NCI-H526 treated with DMSO at 0.1 percent for 48 hours (cell line): ENCODE data around the gene LRIT3.
"Not testable (repeated sequence)": the region's sequence is repeated elsewhere in the genome, so short reads cannot be mapped to it uniquely, and the experiment has no call there.

Experiments
- DNase-seq: peaks from one replicate; lab custom pipeline; 2025; lab: John Stamatoyannopoulos, UW

LRIT3 gene

DNA sequence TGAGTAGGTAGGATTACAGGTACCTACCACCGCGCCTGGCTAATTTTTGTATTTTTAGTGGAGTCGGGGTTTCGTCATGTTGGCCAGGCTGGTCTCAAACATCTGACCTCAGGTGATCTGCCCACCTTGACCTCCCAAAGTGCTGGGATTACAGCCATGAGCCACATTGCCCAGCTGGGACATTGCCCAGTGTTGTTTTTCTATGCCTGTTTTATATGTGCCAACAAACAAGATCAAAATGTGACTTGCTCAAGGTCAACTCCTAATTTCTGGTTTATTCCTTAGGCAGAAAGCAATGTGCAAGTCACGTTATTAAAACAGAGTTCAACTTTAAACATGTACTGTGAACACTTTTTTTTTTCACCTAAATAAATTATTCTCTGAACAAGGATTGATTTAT lies 2.7 kb downstream of the LRIT3 start:
- no peak for DNase-seq

DNA sequence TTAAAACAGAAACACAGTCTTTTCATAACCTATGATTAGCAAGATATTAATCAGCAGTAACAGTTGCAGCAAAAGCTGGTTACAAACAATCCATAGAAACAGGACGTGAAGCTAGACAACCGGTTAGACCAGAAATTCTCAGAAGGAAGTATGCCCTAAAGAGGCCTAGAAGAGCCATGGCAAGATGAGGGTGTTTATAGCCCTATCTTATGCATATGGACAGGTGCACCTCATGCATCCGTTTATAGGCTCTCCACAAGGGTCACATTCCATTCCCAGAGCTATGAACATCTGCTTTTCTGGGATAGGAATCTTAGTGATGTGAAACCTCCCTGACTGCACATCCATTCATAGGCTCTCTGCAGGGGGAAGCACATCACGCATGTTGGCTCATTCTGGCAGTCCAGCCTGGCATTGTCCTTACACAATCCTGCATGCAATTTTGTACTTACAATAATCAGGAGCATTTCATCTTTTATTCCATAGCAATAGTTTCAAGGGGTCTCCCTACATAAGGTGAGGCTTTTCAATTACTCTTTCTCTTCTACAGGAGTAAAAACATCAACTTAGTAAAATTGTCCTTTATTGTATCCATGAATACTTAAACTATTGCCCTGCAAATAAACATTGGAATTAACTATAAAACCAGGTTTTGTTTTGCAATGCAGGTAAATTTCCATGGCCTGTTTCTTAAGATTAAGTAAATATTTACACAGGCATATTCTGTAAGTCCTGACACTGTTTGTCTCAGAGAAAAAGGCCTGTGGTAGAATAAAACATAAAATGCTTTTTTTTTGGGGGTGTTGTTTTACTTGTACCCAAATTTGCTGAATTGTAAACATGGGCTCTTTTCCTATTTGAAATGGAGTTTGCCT lies 11.8 kb downstream of the LRIT3 start:
- DNase-seq = not testable (repeated sequence)

DNA sequence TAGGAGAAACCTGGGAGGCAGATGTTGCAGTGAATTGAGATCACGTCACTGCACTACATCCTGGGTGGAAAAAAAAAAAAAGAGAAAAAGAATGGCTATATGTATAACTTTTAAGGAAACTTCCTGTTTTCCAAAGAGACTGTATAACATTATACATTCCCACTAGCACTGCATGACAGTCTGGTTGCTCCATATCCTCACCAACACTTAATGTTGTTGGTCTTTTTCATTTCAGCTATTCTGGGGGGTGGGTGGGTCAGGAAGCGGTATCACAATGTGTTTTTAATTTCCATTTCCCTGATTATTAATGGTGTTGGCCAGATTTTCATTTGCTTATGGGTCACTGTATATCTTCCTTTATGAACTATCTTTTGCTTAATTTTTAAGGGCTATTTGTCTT lies 13.4 kb downstream of the LRIT3 start:
- no peak for DNase-seq

DNA sequence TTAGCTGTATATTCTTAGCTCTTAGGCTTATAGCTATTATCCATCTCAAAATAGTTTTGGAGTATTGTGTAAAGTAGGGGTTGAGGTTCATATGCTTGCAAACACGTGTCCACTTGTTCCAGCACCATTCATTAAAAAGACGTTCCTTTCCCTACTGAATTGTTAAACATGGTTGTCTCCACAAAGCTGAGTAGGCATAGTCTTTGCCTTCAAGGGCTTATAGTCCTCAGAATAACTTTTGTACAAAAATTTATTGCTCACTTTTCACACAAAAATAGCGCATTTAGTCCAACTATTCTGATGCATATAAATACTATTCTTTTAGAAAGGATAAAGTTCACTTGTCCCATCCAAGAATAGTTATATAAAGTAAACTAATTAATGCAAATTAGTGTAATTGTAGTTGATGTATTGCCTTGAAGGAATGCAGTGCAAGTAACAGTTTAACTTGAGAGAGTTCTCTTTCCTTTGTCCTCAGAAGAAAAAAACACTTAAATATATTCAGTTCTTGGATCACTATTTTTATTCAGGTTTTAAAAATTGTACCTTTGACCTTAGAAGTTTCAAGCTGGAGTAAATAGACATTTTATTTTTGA lies 14.1 kb downstream of the LRIT3 start:
- no peak for DNase-seq

DNA sequence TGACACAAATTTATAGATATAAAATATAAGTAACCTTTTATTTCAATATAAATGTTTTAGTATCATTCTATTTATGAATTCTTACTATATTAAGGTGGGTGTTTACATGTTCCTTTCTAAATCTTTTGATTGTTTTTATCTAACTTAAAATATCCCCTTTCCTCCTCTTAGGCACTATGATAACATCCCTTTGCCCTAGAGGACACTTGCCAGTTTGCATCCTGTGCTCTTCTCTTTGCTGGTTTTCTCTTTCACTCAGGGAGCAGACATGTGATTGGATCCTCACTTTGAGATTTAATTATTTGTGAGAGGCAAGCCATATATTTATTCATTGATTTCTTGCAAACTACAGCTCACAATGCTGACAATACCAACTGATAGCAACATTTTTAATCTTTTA lies 16.2 kb downstream of the LRIT3 start:
- DNase-seq = no peak

DNA sequence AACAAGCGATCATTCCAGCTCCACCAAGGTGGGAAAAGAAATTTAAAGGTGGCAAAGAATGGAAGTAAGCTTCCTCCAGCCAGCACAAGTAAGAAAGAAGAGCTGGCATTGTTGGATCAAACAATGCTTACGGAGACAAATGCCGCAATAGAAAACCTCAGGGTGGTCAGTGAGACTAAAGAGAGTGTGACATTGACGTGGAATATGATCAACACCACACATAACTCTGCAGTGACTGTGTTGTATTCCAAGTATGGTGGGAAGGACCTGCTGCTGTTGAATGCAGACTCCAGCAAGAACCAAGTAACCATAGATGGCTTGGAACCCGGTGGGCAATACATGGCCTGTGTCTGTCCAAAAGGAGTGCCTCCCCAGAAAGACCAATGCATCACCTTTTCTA lies 22.2 kb downstream of the LRIT3 start:
- no peak for DNase-seq

GRCh38 chr4:109872065-109872464 lies 24.2 kb downstream of the LRIT3 start:
- DNase-seq = no peak

DNA sequence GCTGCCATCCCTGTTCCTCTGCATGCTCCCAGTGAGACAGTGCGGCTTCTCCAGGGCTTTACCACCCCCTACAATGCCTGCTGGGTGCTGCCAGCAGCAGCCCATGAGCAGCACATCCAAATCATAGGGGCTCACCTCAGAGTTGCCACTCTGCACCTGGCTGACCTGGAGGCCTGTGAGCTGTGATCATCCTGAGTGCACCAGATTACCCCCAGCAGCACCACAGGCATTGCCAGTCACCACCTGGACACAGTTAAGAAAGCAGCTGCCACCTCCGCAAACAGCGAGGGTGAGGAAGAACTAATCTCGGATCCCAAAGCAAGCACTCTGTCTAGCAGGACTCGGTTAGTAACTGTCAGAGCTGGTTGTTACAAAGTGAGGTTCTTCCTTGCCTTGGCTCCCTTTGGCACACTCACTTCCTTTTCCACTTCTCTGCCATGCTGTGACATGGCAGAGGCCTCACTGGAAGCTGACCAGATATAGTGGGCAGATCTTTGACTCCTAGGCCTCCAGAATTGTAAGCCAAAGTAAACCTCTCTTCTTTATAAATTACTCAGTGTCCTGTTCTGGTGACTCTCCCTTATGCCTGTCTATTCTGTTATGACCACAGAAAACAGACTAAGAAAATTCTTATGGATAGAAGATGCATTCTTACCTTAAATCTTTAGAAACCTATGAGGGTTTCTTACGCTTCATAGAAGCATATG lies 25.2 kb downstream of the LRIT3 start:
- no peak for DNase-seq

- DNase-seq = no peak
These were observed 26.0 kb downstream of the LRIT3 start for GRCh38 chr4:109873791-109874514.

GRCh38 chr4:109875106-109875505 lies 27.2 kb downstream of the LRIT3 start:
- no peak for DNase-seq

- DNase-seq = not testable (repeated sequence)
These were observed 27.6 kb downstream of the LRIT3 start for GRCh38 chr4:109875553-109875952.

DNA sequence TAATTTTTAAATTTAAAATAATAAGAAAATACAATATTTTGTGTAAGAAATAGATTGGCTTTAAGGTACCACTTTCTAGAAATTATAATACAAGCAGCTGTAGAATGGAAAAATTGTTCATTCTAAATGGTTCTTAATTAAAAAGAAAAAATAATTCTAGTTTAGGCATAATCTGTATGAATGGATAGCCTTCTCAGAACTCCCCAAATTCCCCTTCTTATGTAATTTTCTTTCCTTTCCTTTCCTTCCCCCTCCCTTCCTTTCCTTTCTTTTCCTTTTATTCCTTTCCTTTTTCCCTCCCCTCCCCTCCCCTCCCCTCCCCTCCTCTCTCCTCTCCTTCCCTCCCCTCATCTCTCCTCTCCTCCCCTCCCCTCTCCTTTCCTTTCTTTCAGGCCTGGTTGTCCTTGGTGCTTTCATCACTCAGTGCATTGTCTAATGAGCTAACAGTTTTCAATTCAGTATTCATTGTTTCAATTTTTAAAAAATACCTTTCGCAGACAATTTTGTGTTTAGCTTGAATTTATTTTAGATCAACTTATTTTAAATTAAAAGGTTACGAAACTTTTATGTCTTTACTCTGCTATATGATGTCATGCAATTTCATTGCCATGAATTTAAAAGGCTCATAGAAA lies 28.8 kb downstream of the LRIT3 start:
- no peak for DNase-seq

DNA sequence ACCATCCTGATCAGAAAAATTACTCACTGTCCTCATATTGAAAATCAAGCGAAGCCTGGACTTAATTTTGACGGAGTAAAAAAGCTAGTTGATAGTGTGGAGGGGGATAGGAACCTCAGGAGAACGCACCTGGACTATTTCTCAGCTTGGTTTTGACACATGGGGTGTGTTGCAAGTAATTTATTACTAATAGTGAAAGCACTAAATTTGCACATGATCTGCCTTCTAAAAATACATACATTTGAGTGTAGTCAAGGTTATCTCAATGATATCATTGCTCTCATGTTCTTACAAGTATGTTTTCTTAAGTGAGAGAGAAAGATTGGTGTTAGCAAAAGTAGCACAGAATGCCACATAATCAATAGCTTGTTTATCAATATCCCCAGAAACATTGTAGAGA lies 29.5 kb downstream of the LRIT3 start:
- DNase-seq = no peak

DNA sequence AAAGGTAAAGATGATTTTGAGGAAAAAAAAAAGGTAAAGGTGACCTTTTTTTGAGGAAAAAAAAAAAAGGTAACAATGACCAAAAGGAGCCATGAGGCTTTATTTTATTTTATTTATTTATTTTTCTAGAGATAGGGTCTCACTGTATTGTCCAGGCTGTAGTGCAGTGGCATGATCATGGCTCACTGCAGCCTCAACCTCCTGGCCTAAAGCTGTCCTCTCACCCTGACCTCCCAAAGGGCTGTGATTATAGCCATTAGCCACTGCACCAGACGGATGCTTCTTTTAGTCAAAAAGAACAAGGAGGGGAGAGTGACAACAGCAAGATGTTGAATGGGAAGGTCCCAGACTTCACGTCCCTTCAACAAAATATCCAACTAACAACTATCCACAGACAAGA lies 30.4 kb downstream of the LRIT3 start:
- no peak for DNase-seq

DNA sequence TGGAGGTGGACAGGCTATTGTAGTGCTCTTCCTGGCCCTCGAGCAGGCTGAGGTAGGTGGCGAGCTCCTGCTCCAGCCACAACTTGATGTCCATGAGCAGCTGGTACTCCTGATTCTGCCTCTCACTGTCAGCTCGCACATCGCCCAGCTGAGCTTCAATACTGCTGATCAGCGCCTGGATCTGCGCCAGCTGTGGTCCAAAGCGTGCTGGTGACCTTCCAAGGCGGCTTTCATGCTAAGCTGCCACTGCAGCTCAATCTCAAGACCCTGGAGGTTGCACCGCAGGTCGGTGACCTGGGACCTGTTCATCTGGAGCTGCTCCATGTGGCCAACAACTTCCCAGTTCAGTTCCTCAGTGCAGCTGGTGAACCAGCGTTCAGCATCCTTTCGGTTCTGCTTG lies 31.2 kb downstream of the LRIT3 start:
- DNase-seq = no peak

DNA sequence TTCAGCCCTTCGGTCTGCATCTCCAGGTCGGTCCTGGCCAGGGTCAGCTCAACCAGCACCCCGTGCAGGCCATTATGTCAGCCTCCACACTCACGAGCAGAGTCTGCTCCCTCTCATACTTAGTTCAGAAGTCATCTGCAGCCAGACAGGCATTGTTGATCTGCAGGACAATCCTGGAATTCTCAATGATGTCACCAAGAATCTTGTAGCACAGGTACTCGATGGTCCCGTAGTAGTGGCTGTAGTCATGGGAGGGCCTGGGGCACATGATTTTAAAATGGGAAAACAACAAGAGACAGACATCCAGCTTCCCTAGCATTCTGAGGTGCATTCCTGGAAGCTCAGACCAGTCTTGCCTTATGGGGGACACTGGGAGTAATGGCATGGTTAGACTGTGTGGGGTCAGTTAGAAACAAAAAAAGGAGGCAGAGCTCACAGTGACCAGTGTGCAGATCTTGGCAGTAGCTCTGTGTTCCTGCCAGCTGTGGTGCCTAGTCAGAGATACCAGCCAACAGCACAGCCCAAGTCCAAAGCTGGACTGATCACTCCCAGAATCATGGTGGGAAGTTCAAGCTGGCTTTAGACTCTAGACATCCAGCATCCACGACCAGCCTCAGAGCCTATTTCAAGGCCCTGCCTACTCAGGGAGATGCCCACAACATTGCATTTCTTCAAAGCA lies 31.9 kb downstream of the LRIT3 start:
- no peak for DNase-seq

DNA sequence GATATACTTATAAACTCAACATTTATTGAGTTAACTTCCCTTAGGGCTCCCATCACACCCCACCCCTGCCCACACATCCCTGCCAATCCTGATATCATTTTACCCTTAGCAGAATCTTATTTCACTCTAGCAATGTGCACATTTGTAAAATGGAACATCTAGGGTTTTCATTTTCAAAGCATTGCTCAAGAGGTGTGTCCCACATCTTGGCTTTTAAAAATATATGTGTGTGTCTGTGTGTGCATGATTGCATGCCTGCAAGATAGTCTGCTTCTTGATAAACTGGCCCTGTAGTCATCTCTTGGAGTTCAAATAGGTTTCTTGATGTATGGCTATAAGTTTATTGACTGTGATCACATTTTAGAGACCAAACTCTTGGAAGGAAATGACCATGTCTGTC lies 38.4 kb downstream of the LRIT3 start:
- no peak for DNase-seq

- DNase-seq = no peak
These were observed 39.2 kb downstream of the LRIT3 start for GRCh38 chr4:109887071-109887470.

DNA sequence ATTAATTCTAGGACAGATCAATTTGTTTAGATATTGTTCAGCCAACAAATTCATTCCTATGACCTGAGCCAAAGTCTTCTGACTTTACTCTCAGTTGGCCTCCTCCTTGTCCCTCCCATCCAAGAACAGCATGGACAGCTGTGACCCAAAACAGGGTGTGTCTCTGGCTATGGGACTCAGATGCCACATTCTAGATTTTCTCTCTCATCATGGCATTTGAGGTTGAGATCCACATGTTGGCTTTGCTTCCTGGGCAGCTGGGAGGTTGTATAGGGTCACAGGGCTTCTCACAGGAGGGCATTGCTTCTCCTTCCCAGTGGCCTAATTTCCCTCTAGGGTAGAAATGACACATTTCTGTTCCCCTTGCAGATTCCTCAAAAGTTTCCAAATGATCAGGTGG lies 42.2 kb downstream of the LRIT3 start:
- DNase-seq = no peak

DNA sequence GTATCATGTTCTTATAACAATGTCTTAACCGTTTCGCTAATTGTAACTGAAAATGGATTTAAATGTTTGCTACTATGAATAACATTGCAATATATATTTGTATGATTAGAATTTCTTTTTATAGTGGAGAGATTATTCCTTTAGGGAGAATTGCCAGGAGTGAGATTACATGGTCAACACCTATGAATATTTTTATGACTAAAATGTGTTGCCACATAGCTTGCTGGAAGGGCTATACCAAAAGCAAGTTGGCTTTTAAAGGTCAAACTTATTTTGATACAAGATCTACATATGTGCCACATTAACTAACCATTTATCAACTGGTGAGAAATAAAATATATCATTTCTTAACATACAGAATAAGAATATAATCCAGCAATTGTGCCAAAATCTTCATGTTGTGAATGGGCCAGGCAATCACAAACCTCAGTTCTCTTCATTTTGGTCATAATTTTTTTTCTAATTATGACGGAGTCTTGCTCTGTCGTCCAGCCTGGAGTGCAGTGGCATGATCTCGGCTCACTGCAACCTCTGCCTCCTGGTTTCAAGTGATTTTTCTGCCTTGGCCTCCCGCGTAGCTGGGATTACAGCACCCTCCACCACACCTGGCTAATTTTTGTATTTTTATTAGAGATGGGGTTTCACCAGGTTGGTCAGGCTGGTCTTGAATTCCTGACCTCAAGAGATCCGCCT lies 54.8 kb downstream of the LRIT3 start:
- no peak for DNase-seq

DNA sequence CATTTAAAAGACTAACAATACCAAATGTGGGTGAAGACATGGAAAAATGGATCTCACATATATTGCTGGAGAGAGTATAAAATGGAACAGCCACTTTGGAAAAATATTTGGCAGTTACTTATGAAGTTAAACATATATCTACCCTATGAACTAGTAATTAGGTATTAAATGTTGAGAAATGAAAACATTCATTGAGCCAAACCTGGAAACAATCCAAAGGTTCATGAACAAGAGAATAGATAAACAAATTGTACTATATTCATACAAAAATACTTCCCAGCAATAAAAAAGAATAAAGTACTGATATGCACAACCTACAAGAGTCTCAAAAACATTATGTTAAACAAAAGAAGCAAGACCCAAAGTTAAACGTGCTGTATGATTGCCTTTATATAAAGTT lies 60.8 kb downstream of the LRIT3 start:
- DNase-seq = no peak
